ENCODE data around the gene CPEB1. TPM values are rescaled to one million over a fixed set of nuclear protein-coding genes. Genes with fewer than 3 reads are reported as not detected.
A peak's percentile ranks its signal among the peaks of the same experiment; 100 is the strongest.

Gene CPEB1
- total and polyA plus RNA-seq, 2 of the 13 experiments (the other 11 are each of a cell fraction or from before 2014, with no cell fraction given): 0.03 to 0.07 TPM

GRCh38 chr15:82540055-82540983, 106.8 kb downstream of the CPEB1 start, which contains the start of gene RPS17 (continued):
- peak; percentile 80 for TF ChIP-seq ZNF317 (CRISPR knock-in tag; IDR thresholded peaks at IDR 0.05)
- TF ChIP-seq ZNF547 (CRISPR knock-in tag; IDR thresholded peaks at IDR 0.05): peak; percentile 78
- 0 out of 2 replicates have a peak, but pooled peaks have one; percentile 72 for TF ChIP-seq ZNF549 (CRISPR knock-in tag; IDR thresholded peaks at IDR 0.05)
- no peak; the same call in 1 of the 2 replicates for TF ChIP-seq POGK (CRISPR knock-in tag; conservative IDR thresholded peaks at IDR 0.05)
- TF ChIP-seq MYC (CRISPR knock-in tag; IDR thresholded peaks at IDR 0.05; ENCODE audit: borderline replicate concordance): peak; percentile 98; the same call in 1 of the 2 replicates
- TF ChIP-seq JARID2 (CRISPR knock-in tag; IDR thresholded peaks at IDR 0.05; ENCODE audit: insufficient replicate concordance): no peak
- TF ChIP-seq, protein P1, sequence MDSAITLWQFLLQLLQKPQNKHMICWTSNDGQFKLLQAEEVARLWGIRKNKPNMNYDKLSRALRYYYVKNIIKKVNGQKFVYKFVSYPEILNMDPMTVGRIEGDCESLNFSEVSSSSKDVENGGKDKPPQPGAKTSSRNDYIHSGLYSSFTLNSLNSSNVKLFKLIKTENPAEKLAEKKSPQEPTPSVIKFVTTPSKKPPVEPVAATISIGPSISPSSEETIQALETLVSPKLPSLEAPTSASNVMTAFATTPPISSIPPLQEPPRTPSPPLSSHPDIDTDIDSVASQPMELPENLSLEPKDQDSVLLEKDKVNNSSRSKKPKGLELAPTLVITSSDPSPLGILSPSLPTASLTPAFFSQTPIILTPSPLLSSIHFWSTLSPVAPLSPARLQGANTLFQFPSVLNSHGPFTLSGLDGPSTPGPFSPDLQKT (CRISPR knock-in tag; IDR thresholded peaks at IDR 0.05; ENCODE audit: borderline replicate concordance): peak; percentile 89
- TF ChIP-seq PCBP1 (IDR thresholded peaks at IDR 0.05; ENCODE audit: borderline replicate concordance, low read depth, low read length): no peak
- peak; percentile 64 for TF ChIP-seq ZNF781 (CRISPR knock-in tag; IDR thresholded peaks at IDR 0.05; ENCODE audit: borderline replicate concordance, not compliant biosample characterization)
- peak; percentile 48; the same call in 1 of the 2 replicates for TF ChIP-seq ZNF430 (CRISPR knock-in tag; IDR thresholded peaks at IDR 0.05)
- TF ChIP-seq ZMAT3 (CRISPR knock-in tag; conservative IDR thresholded peaks at IDR 0.05): no peak; the same call in 1 of the 2 replicates
- TF ChIP-seq ZNF720 (CRISPR knock-in tag; IDR thresholded peaks at IDR 0.05): no peak
- TF ChIP-seq SALL1 (CRISPR knock-in tag; IDR thresholded peaks at IDR 0.05): peak; percentile 91
- peak; percentile 81 for TF ChIP-seq ZNF790 (CRISPR knock-in tag; IDR thresholded peaks at IDR 0.05; ENCODE audit: borderline replicate concordance)
- TF ChIP-seq, protein P2, sequence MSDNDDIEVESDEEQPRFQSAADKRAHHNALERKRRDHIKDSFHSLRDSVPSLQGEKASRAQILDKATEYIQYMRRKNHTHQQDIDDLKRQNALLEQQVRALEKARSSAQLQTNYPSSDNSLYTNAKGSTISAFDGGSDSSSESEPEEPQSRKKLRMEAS (IDR thresholded peaks at IDR 0.05): peak; percentile 82
- no peak for TF ChIP-seq SNRNP70 (IDR thresholded peaks at IDR 0.05; ENCODE audit: low read depth, low read length)

All from HepG2 (cell line).